ENCODE measurements around the gene DUOXA2.

- TF ChIP-seq CTCF (IDR thresholded peaks at IDR 0.05) = no peak
- TF ChIP-seq TCF7 (CRISPR knock-in tag; IDR thresholded peaks at IDR 0.05; ENCODE audit: low read depth) = no peak
- no peak for TF ChIP-seq SMAD3 (CRISPR knock-in tag; IDR thresholded peaks at IDR 0.05; ENCODE audit: borderline replicate concordance)
- TF ChIP-seq GABPB1 (CRISPR knock-in tag; IDR thresholded peaks at IDR 0.05) = no peak
- no peak for TF ChIP-seq NFE2L1 (CRISPR knock-in tag; IDR thresholded peaks at IDR 0.05)
- no peak for TF ChIP-seq KAT7 (CRISPR knock-in tag; IDR thresholded peaks at IDR 0.05; ENCODE audit: borderline replicate concordance)
- TF ChIP-seq USF2 (CRISPR knock-in tag; IDR thresholded peaks at IDR 0.05) = no peak
- TF ChIP-seq ETV6 (CRISPR knock-in tag; IDR thresholded peaks at IDR 0.05) = no peak
- TF ChIP-seq NR3C1 (CRISPR knock-in tag; conservative IDR thresholded peaks at IDR 0.05; ENCODE audit: low read depth) = no peak
- no peak for TF ChIP-seq SMAD4 (CRISPR knock-in tag; IDR thresholded peaks at IDR 0.05)
- no peak for TF ChIP-seq ATF1 (CRISPR knock-in tag; IDR thresholded peaks at IDR 0.05)
- no peak for TF ChIP-seq ZNF263 (CRISPR knock-in tag; IDR thresholded peaks at IDR 0.05; ENCODE audit: low read depth)
- no peak for TF ChIP-seq ATF3 (CRISPR knock-in tag; conservative IDR thresholded peaks at IDR 0.05)
Measured at GRCh38 chr15:45133561-45133920, 19.4 kb downstream of the DUOXA2 start.
